Stimulated activated CD4-positive, alpha-beta T cell treated with anti-CD3 and anti-CD28 coated beads, Interleukin-4, amount 100 ng/mL, for 4 hours (primary cell): ENCODE measurements around the gene SMIM29.

ENCODE experiments used
- DNase-seq, 2 experiments: peaks; one replicate each; pipeline ENCODE4 v3.0.0-alpha.2; 2020

SMIM29 gene

DNA sequence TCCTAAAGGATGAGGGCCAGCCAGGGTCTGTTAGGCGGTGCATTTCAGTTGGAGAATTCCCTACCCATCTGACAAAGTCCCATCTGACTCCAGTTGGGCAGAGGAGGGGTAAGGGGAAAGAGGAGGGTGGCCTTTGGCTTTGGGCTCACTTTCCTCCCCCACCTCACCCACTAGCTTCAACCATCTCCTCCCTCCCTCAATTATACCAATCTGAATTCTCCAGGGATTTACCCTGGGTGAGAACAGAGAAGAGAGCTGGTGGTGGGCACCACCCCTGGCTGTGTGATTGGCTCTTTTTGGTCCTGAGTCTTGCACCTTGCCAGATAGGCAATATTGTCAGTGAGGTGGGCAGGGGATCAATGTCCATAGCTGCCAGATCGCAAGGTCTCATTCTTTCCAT lies 8.9 kb downstream of the SMIM29 start:
- no peak for DNase-seq

DNA sequence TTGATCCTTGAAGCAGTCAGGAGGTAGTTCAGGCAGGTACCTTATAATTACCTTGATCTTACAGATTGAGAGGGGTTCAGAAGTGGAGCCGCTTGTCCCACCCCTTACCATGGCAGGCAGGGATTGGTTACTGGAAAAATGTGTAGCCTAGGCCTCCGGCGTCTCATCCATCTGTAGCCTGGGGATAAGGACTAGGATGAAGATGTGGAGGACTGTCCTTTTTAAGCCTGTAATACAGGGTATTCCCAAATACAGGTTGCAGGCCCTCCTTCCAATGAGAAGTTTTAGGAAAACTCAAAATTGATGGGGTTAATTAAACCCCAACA lies 9.3 kb downstream of the SMIM29 start:
- no peak for DNase-seq

DNA sequence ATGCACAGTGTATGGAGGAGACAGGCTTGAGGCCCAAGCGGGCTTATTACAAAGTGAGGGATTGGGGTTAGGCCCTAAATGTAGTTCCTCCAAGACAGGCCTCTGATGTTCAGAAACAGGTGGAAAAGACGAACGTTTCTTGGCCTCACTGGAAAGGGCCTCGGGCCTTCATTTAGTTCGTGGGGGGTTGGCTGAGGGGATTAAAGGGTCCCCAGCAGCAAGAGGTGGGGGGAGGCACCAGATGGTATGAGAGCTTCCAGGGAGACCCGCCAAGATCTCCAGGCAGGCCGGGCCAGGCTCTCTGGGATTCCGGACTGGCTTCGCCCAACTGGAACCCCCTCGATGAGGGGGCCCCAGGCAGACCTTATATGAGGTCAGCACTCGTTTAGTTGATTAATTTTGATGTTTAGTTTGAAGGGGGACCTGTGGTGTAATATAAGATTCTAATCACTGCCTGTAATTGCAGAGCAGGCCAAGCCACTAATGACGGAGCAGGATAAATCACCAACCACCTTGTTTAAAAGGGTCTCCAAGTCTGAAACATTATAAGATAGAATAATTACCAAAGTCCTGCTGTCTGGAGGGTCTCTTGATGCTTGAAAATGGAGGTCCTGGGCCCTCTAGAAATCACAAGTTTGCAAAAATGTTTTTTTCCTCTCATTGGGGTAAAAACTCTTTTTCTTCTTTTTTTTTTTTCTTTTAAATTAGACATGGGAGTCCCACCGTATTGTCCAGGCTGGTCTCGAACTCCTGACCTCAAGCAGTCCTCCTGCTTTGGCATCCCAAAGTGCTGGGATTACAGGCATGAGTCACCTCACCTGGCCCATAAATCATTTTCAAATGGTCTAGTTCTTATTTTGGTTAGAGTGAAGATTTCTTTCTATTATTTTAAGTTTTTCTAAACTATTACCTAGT lies 10.0 kb downstream of the SMIM29 start:
- DNase-seq = no peak

DNA sequence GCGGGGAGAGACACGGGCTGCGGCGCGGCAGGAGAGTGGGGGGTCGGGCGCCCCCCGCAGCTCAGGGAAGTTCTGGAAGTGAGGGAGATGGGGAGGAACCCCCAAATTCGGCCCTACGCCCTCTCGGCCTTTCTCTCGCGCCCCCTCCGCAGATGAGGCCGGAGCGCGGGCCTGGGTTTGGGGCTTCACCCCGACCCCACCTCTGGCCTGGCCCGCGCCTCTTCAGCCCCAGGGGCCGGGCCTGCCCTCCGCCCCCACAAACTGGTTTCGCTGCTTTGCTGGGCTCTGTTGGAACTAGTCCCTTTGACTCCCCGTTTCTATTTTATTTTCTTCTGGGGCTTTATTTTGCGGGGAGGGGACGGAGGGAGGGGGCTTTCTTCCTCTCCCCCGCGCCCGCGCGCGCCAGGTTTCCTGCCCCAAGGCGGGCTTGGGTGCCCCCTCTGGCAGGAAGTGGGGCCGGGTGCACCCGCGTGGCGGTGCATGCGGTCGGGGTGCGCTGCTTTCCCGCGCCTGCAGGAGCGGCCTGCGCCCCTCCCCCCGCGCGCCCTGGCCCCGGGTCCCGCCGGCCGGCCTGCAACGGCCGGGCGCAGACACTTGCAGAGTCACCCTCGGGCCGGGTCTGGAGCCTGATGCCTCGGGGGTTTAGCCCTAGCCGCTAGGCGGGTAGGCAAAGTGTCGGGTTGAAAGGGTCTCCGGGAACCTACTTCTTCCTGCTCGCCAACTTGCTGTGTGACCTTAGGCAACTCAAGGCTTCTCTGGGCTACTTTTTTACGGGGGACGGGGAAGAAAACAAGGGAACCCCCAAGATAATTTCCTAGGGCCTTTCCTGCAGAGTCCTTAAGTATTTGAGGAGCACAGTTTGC lies 10.9 kb downstream of the SMIM29 start:
- DNase-seq = peak; percentile 74 to 80

DNA sequence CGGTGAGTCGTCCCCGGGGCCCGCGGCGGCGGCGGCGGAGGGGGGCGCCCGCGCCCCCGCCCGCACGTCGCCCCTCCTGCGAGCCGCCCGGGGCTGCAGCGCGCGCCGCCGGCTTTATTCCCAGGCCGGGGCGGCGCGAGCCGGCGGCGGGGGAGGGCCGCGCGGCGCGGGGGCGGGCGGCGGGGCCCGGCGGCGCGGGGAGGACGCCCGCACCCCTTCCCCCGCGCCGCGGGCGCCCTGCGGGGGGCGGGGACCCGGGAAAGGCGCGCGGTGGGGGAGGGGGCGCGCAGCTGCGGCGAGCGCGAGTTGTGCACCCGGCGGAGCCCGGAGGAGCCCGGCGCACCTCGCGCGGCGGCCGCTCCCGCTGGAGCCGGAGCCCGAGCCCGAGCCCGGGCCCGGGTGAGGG lies 11.5 kb downstream of the SMIM29 start:
- DNase-seq = peak; percentile 28 to 54

DNA sequence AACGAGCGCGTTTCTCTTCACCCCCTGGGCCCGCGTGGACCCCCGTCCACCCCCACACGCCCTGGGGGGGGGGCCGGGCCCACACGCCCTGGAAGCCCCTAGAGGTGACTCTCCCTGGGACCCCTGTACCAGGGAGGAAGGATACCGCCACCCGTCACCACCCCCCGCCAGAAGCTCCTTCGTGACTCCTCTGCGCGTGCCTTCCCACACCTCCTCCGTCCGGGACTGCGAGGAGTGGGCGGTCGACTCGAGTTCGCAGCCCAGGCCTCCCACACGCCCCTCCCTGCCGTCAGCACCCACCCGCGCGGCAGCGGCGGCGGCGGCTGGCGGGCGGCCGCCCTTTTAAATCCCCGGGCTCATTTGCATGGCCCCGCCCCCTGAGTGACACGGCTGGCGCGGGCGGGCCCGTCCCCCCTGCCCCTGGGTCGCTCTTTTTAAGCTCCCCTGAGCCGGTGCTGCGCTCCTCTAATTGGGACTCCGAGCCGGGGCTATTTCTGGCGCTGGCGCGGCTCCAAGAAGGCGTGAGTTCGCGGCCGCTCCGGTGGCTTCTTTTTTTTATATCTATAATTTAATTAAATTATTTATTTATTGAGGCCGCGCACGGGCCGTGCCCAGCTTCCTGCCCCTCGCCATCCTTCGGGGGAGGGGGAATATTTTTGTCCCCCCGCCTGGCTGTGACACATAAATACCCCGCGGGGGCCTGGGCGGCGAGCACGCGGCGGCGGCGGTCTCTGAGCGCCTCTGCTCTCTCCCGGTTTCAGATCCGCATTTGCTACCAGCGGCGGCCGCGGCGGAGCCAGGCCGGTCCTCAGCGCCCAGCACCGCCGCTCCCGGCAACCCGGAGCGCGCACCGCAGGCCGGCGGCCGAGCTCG lies 12.1 kb downstream of the SMIM29 start, which contains the start of gene HMGA1:
Gene HMGA1, plus strand, starts transcription at position 431 of the 873 bp plus-strand sequence. CDS start 3,908 bp downstream, outside the sequence.
- DNase-seq = peak; percentile 92 to 96

DNA sequence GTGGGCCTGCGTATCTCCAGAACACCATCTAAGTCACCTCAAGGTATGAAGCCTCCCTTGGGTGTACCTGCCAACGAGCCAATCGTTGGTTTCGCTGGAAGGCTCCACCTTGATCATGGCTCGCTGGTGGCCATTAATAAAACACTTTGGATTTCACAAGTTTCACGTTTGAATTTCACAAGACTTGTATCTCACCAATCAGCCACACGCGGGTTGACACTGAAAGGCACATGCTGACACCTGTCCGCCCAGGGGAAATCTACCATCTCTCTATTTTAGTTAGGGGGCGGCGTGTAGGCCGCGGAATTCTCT lies 12.7 kb downstream of the SMIM29 start:
- no peak for DNase-seq

DNA sequence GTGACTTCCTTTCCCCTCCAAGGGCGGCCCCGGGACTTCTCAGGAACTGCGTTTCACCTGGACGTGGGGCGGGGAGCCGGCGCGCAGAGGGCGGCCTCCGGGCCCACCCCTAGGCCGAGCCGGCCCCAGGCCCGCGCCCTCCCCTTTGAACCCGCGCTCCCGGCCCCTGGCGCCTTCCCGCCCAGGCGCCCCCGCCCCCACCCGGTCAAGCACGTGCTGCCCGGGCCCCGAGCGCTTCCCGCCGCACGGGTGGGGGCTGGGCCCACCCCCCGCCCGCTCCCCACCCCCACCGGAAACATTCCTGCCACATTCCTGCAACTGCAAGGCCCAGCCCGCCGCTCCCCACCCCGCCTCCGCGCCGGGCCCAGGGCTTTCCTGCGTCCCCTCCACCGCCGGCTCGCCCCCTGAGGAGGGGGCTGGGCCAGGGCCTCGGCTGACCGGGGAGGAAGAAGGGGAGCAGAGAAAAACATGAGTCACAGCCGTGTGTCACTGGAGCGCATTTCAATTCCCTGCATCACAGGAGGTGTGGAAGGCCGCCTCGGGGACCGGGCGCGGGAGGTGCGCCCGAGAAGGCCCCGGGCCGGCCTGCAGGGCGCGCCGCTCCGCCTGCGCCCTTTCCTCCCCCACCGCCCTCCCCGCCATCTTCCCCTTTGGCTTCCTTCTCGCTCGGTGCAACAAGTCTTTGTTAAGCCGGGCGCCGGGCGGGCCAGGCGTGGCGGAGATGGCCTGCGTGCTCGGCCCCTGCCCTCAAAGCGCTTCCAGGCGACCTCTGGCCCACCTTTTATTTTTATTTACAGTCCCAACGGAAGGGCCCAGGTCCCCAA lies 13.3 kb downstream of the SMIM29 start:
- peak; percentile 64 to 85 for DNase-seq

DNA sequence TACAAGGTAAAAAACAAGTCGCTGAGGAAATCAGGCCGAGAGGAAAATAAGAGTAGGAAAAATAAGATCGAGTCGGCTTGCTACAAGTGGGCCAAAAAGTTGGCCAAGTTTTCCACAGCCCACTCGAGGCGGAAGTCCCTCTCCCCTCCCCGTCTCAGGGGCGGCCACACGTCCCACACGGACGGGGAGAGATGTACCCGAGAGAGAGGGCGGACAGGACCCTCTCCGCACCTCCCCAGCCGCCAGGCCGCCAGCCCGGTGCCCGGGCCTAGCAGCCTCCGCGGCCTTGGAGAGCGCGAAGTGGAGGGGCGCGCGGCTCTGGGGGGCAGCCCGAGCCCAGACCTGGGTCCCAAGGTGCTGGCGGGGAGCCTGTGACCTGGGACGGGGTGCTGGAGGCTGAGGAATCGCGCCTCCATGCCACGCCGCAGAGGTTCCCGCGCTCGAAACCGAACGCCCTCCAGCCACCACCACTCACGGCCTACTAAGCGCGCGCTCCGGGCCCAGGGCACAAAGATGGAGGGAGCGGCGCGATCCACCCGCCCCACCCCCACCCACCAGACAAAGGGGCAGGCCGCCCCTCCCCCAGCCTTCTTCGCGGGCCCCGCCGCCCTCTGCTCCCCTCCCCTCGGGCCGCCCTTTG lies 14.0 kb downstream of the SMIM29 start:
- no peak for DNase-seq

DNA sequence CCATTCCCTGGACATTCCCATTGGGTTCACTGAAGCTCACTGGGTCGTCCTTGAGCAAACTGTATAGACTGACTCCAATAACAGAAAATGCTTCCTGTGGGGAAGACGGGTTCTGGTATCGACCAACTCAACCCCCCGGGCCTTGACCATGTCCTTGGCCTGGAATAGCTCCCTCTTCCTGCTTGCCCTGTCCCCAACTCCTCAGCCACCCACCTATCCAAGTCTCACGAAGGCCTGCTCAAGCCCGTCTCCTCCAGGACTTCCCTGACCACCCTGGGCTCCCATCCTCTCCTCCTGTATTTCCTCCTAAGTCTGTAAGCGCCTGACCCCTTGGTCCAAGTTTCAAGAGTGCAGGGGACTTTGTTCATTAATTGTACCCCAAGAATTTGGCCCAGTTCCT lies 14.9 kb downstream of the SMIM29 start:
- no peak for DNase-seq

DNA sequence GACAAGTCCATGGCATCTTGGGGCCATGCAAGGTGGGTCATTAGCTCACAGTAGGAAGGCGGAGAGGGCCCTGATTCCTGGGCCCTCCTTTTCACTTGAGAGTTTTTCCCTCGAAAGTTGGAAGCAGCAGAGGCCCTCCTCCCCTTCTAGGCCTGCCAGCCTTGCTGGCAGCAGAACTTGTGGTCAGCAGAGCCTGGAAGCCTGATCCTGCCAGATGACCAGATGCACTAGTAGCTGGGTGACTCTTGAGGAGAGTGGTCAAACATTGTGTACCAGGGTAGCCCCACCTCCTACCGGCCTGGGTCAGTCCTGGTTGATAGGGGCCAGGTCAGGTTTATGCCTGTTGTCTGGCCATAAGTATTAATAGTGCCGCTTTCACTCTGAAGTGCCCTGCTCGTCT lies 15.9 kb downstream of the SMIM29 start:
- no peak for DNase-seq

DNA sequence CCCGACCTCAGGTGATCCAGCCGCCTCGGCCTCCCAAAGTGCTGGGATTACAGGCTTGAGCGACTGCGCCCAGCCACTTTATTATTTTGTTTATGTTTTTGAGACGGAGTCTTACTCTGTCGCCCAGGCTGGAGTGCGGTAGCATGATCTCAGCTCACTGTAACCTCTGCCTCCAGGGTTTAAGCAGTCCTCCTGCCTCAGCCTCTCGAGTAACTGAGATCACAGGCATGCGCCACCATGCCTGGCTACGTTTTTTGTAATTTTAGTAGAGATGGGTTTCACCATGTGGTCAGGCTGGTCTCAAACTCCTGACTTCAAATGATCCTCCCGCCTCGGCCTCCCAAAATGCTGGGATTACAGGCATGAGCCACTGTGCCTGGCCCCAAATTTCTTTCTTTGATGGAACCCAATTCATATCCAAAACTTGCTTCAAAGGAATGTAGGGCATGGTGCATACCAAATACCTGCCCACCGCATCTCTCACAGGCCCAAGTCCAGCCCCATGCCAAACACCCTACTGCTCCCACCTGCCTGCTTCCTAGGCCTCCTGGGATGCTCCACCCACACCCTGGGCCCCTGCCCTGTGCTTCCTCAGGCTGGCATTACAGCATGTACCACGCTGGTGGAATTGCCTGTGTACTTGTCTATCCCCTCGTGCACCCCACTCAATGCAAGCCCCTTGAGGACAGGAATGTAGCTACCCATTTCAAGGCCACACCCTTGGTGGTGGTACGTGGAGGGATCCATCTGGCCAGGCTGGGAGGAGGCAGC lies 17.1 kb downstream of the SMIM29 start:
- DNase-seq = no peak

DNA sequence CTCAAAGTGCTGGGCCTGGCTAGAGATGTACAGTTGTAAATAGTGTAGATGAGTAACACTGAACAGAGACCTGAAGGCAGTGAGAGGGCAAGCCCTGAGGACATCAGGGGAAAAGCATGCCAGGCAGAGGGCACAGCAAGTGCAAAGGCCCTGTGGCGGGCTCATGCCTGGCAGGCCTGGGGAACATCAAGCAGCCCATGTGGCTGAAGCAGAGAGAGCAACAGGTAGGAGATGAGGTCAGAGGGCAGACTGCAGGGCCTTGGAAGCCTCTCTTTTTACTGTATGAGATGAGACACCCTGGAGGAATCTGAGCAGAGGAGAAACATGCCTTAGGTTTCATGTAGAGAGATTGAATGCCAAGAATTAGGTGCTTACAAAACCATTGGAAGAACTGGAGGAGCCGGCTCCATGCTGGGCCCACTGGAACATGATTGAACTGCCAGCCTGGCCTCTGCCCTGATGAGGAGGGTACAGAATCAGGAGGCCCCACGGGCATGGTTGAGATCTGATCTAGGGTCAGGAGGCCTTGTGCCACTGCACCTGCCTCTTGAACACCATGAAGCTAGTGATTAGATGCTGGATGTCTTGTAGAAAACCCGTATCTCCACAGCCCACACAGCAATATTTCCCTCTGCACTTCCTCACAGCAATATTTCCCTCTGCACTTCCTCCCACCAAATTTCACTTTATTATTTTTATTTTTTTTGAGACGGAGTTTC lies 18.0 kb downstream of the SMIM29 start:
- no peak for DNase-seq

DNA sequence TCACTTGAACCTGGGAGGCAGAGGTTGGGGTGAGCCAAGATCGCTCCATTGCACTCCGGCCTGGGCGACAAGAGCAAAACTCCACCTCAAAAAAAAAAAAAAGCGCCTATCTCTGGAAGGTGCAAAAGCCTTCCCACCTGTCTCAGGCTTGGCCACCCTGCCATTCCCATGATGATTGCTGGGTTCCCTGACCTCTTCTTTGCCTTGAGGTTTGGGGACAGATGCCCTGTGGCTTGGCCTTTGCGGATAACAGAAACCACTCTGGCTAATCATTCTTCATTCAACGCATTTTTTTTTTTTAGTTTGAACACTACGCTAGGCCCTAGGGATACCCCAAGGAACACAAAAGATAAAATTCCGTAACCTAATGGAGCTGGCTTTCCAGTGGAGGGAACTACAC lies 18.9 kb downstream of the SMIM29 start:
- no peak for DNase-seq

DNA sequence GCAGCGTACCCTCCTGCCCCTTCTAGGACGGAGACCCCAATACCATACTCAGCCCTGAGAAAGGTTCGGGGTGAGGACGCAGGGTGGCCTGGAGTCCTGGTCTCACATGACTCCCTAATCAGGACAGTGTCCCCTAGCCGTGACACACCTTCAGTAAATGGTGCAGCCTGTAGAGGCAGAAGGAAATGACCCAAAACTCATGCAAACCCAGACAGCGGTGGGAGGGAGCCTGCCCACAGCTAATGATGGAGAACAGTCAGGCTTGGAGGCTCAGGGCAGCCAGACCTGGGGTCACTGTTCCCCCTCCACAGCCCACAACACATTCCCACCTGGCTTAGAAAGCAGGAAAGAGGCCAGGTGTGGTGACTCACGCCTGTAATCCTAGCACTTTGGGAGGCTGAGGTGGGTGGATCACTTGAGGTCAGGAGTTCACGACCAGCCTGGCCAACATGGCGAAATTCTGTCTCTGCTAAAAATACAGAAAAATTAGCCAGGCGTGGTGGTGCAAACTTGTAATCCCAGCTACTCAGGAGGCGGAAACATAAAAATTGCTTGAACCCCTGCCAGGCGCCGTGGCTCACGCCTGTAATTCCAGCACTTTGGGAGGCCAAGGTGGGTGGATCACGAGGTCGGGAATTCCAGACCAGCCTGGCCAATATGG lies 20.9 kb downstream of the SMIM29 start:
- no peak for DNase-seq

DNA sequence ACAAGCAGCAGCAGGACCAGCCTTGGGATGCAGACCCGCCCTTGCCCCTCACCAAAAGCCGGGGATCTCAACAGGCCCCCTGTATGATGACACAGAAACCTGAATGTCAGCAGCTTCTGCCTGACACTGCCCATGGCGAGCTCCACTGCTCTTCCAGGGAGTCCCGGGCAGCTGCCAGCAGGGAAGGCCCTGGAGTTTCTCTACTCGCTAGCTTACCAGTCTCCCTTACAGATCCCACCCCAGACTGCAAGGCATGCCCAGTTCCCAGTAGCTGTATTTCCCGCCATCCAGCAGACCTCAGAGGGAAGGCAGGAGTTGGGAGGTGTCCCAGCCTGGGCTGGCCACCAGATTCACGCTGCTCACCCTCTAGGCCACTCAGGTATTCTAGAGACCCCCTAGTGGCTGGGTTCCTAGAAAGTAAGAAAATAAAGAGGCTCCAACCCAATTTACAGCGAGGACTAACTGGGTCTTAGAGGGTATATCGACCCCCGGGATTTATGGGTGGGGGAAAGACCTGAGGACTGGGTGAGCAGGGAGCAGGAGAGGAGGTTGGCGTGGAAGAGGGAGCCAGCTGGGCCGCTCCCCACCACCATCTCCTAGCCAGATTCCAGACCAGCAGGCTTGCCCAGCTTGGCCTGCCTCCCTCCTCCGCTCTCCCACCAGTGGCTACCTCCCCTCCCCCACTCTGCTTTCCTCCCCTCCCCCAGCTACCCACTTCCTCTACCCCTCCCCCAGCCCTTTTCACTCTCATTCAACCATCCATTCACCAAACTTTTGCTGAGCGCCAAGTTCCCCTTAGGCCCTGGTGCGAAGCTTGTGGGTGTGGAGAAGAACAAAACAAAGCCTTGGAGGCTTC lies 21.8 kb downstream of the SMIM29 start:
- DNase-seq = no peak

DNA sequence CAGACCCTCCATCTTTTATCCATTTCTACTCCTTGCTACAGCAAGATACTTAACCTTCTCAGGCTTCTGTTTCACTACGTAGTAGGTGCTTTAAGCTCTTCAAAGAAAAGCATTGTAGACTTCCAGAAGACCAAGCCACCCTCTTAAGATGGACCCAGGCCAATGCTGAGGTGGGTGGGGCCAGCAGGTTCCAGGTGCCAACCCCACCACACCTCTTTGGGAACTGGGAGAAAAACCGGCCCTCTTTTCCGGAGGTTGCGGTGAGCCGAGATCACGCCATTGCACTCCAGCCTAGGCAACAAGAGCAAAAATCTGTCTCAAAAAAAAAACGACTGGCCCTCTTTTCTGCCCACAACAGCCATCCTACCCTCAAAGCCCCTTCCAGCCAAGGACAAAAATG lies 22.7 kb downstream of the SMIM29 start:
- DNase-seq = no peak

DNA sequence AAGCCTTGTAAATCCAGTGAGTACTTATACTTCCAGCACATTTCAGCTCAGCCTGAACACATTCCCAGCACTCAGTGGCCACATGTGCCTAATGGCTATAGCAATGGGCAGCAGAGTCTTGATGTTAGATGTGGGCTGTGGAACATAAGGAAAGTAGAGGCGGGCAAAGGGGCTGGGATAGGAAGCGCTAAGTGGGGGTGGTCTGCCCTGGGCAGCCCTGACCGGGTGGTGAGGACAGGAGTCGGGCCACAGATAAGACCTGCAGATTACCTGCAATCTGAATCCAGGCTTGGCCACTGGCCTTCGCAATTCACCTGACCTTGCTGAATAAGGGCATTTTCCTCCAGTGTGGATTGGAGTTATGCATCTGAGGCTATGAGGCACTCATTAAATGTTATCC lies 23.3 kb downstream of the SMIM29 start:
- DNase-seq = no peak
